Measurements from ENCODE around the gene LHFPL3.

- TF ChIP-seq PPARD (CRISPR knock-in tag; IDR thresholded peaks at IDR 0.05), result no peak
- no peak for TF ChIP-seq SRF (CRISPR knock-in tag; IDR thresholded peaks at IDR 0.05)
- TF ChIP-seq ZNF318 (IDR thresholded peaks at IDR 0.05; ENCODE audit: borderline replicate concordance in 1 of 2, low read depth in 1 of 2), result no peak
- no peak for TF ChIP-seq STAT5B (CRISPR knock-in tag; IDR thresholded peaks at IDR 0.05)
- no peak for TF ChIP-seq MYNN (IDR thresholded peaks at IDR 0.05)
- no peak for TF ChIP-seq MYNN (CRISPR knock-in tag; IDR thresholded peaks at IDR 0.05)
- no peak for TF ChIP-seq HDAC2 (IDR thresholded peaks at IDR 0.05)
- TF ChIP-seq ZFP30 (CRISPR knock-in tag; IDR thresholded peaks at IDR 0.05; ENCODE audit: borderline replicate concordance), result no peak
- no peak for TF ChIP-seq MEIS2 (IDR thresholded peaks at IDR 0.05; ENCODE audit: partially characterized antibody)
- TF ChIP-seq AFF1 (IDR thresholded peaks at IDR 0.05; ENCODE audit: low read depth in 1 of 2, partially characterized antibody in 2 of 2), result no peak
- no peak for TF ChIP-seq CTBP1 (IDR thresholded peaks at IDR 0.05; ENCODE audit: borderline replicate concordance)
- no peak for TF ChIP-seq AFF4 (CRISPR knock-in tag; IDR thresholded peaks at IDR 0.05)
- TF ChIP-seq ZFX (CRISPR knock-in tag; IDR thresholded peaks at IDR 0.05), result no peak
- no peak for TF ChIP-seq GABPB1 (CRISPR knock-in tag; IDR thresholded peaks at IDR 0.05)
- TF ChIP-seq ZNF224 (CRISPR knock-in tag; IDR thresholded peaks at IDR 0.05), result no peak
Measured at GRCh38 chr7:104775531-104775930, 447.1 kb downstream of the LHFPL3 start.

Data from K562 (cell line).